Suprapubic skin (tissue), 4 donors: Measurements from ENCODE around the gene ZNF668. TPM values are rescaled to one million over a fixed set of nuclear protein-coding genes. Genes with fewer than 3 reads are reported as not detected.

ENCODE experiments used
- DNase-seq, 2 donors: peaks; one replicate each; pipeline ENCODE4 v3.0.0-alpha.2; 2019; ENCODE audit warnings: low spot score in 2 of 2
- H3K27ac ChIP-seq: fragments of 200-600 bp; sonication (generic); one replicate; pipeline ENCODE4 v1.5.1; 2019
- H3K27me3 ChIP-seq: fragments of 200-600 bp; sonication (generic); one replicate; pipeline ENCODE4 v1.5.1; 2019
- H3K36me3 ChIP-seq: fragments of 200-600 bp; sonication (generic); one replicate; pipeline ENCODE4 v1.5.1; 2019
- H3K4me1 ChIP-seq: fragments of 200-600 bp; sonication (generic); one replicate; pipeline ENCODE4 v1.5.1; 2019
- H3K4me3 ChIP-seq: fragments of 200-600 bp; sonication (generic); one replicate; pipeline ENCODE4 v1.5.1; 2019; ENCODE audit warnings: mild to moderate bottlenecking
- H3K9me3 ChIP-seq: fragments of 200-600 bp; sonication (generic); one replicate; pipeline ENCODE4 v1.5.1; 2019
- EP300 ChIP-seq: sonication (generic); formaldehyde crosslinking; IDR thresholded peaks from one replicate; pipeline ENCODE4 v1.6.1; 2017; ENCODE audit warnings: antibody characterized with exemption
- POLR2A ChIP-seq, 2 donors: fragments of 450-650 bp; IDR thresholded peaks; one replicate each; pipeline ENCODE4 v1.6.1; 2017; ENCODE audit warnings: antibody characterized with exemption in 2 of 2, mild to moderate bottlenecking in 2 of 2, moderate library complexity in 2 of 2
- POLR2AphosphoS5 ChIP-seq, 3 donors: sonication (generic); formaldehyde crosslinking; IDR thresholded peaks; one replicate each; pipeline ENCODE4 v1.6.1; 2017; ENCODE audit warnings: antibody characterized with exemption in 3 of 3
- WGBS: methylation state at CpG from one replicate; pipeline ENCODE4 v1.1.5; 2018; 5-methylcytosine and 5-hydroxymethylcytosine counted together
- total RNA-seq, 4 donors: library from RNA; depleted of rRNA; stranded (reverse); fragments of >200 nt; gene quantifications; one replicate each; pipeline ENCODE4 v1.1.0, GENCODE V29; 2016
- TF ChIP-seq, protein P1 (sequence below), 2 donors: fragments of 200-600 bp in 1 of 2; fragments of 450-650 bp in 1 of 2; sonication (generic) in 1 of 2; IDR thresholded peaks; one replicate each; pipeline ENCODE4 v1.5.1; 2016 to 2019; ENCODE audit warnings: antibody characterized with exemption in 2 of 2, mild to moderate bottlenecking in 1 of 2, moderate library complexity in 1 of 2

Gene ZNF668
- total RNA-seq, 4 donors from 2014 or later: 9.0 to 15.9 (median 12.6) TPM

GRCh38 chr16:31110106-31111034 lies 36.3 kb upstream of the ZNF668 start:
- Histone ChIP-seq H3K27ac (no peak overlapping the region), H3K4me1 (peaks cover 75% of the 10 kb centered on the region), H3K4me3 (no peak overlapping the region), H3K36me3 (peaks cover 34% of the 10 kb centered on the region), H3K9me3 (no peaks in the 10 kb centered on the region), H3K27me3 (no peaks in the 10 kb centered on the region)
- 89% methylated on average over 22 of the region's 26 CpGs for WGBS
- TF ChIP-seq, protein P1, sequence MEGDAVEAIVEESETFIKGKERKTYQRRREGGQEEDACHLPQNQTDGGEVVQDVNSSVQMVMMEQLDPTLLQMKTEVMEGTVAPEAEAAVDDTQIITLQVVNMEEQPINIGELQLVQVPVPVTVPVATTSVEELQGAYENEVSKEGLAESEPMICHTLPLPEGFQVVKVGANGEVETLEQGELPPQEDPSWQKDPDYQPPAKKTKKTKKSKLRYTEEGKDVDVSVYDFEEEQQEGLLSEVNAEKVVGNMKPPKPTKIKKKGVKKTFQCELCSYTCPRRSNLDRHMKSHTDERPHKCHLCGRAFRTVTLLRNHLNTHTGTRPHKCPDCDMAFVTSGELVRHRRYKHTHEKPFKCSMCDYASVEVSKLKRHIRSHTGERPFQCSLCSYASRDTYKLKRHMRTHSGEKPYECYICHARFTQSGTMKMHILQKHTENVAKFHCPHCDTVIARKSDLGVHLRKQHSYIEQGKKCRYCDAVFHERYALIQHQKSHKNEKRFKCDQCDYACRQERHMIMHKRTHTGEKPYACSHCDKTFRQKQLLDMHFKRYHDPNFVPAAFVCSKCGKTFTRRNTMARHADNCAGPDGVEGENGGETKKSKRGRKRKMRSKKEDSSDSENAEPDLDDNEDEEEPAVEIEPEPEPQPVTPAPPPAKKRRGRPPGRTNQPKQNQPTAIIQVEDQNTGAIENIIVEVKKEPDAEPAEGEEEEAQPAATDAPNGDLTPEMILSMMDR (IDR thresholded peaks at IDR 0.05): no peak
- TF ChIP-seq POLR2A (IDR thresholded peaks at IDR 0.05): no peak
- no peak for TF ChIP-seq EP300
- TF ChIP-seq POLR2AphosphoS5 (IDR thresholded peaks at IDR 0.05): no peak
- no peak for DNase-seq

DNA sequence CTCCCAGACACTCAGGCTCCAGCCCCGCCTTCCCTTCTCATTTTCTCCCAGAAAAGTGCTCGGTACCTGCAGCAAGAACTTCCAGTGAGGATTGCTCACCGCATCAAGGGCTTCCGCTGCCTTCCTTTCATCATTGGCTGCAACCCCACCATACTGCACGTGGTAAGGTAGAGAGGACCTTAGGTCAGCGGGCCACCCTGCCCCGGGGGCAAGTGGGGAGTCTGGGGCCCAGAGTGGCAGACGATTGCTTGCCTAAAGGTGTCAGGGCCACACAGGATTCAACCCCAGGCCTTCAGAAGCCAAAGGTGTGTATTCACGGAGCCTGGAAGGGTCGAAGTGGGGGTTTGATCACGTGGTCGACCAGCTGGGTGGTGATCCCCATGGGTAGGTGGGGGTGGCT lies 35.6 kb upstream of the ZNF668 start:
- Histone ChIP-seq H3K4me1 (peaks cover 72% of the 10 kb centered on the region), H3K4me3 (peak overlapping the region; percentile 100), H3K27me3 (no peaks in the 10 kb centered on the region), H3K9me3 (no peaks in the 10 kb centered on the region), H3K36me3 (peaks cover 34% of the 10 kb centered on the region), H3K27ac (no peak overlapping the region)
- no peak for DNase-seq
- 85% methylated on average over 10 of the region's 12 CpGs for WGBS
- TF ChIP-seq POLR2AphosphoS5 (IDR thresholded peaks at IDR 0.05) (no peak), EP300 (no peak), POLR2A (IDR thresholded peaks at IDR 0.05) (no peak)
- TF ChIP-seq, protein P1 (IDR thresholded peaks at IDR 0.05): no peak

GRCh38 chr16:31108794-31109558 lies 34.9 kb upstream of the ZNF668 start:
- Histone ChIP-seq H3K4me1 (peaks cover 67% of the 10 kb centered on the region), H3K4me3 (peak overlapping the region; percentile 100), H3K36me3 (peaks cover 34% of the 10 kb centered on the region), H3K27ac (peak overlapping the region; percentile 89), H3K9me3 (no peaks in the 10 kb centered on the region), H3K27me3 (no peaks in the 10 kb centered on the region)
- no peak for DNase-seq
- WGBS: 57% methylated on average over 34 of the region's 57 CpGs
- TF ChIP-seq POLR2A (IDR thresholded peaks at IDR 0.05) (no peak), EP300 (no peak), POLR2AphosphoS5 (IDR thresholded peaks at IDR 0.05) (no peak)
- TF ChIP-seq, protein P1 (IDR thresholded peaks at IDR 0.05): no peak

GRCh38 chr16:31108035-31108793 lies 34.2 kb upstream of the ZNF668 start, which contains the start of gene BCKDK:
BCKDK (plus strand) TSS chr16:31108386; CDS start chr16:31109224, 838 bp downstream.
- Histone ChIP-seq H3K4me1 (peaks cover 59% of the 10 kb centered on the region), H3K9me3 (no peaks in the 10 kb centered on the region), H3K27me3 (no peaks in the 10 kb centered on the region), H3K4me3 (peak within 1 kb of the TSS; percentile 100), H3K36me3 (peaks cover 34% of the 10 kb centered on the region), H3K27ac (peak within 1 kb of the TSS; percentile 89)
- no peak for DNase-seq
- WGBS: 29% methylated on average over 6 of the region's 68 CpGs
- TF ChIP-seq POLR2A (IDR thresholded peaks at IDR 0.05): no peak
- peak in 1 of 3 donors; percentile 44 for TF ChIP-seq POLR2AphosphoS5 (IDR thresholded peaks at IDR 0.05)

GRCh38 chr16:31107465-31107867 lies 33.4 kb upstream of the ZNF668 start:
- TF ChIP-seq, protein P1 (IDR thresholded peaks at IDR 0.05): no peak
- no peak for TF ChIP-seq POLR2A (IDR thresholded peaks at IDR 0.05)
- no peak for TF ChIP-seq EP300
- no peak for TF ChIP-seq POLR2AphosphoS5 (IDR thresholded peaks at IDR 0.05)
- Histone ChIP-seq H3K27me3 (no peaks in the 10 kb centered on the region), H3K27ac (no peak overlapping the region), H3K9me3 (no peaks in the 10 kb centered on the region), H3K36me3 (peaks cover 32% of the 10 kb centered on the region), H3K4me3 (no peak overlapping the region), H3K4me1 (peaks cover 52% of the 10 kb centered on the region)
- no peak for DNase-seq
- 95% methylated on average over 6 of the region's 6 CpGs for WGBS
